Measurements from ENCODE around the gene DHRS4L2. TPM values are rescaled to one million over a fixed set of nuclear protein-coding genes. Genes with fewer than 3 reads are reported as not detected.

Gene DHRS4L2
- total and polyA plus RNA-seq, 2 donors (not counting 3 experiments of a cell fraction or from before 2014, with no cell fraction given): 18.2 to 18.5 TPM

GRCh38 chr14:24053548-24054323 is 65.0 kb downstream of the DHRS4L2 start:
- dilution Hi-C loops (cut with MboI; ENCODE audit: extremely low pct_ligation_motif_present, low sequenced_read_pairs) (no loop called here), intact Hi-C loops (cut with micrococcal nuclease) (no loop called here)
- no peak overlapping the region for H2AFZ ChIP-seq (ENCODE audit: low read depth, low read length)
- H3K4me2 ChIP-seq (ENCODE audit: insufficient read depth, low read length): no peak overlapping the region
- H3K79me2 ChIP-seq (ENCODE audit: control insufficient read depth, insufficient read depth, low read length): no peaks in the 10 kb centered on the region
- no peaks in the 10 kb centered on the region for H3K9me1 ChIP-seq (replicated peaks; ENCODE audit: control insufficient read depth, extremely low read depth, insufficient read depth, low read length)
- ChIA-PET CTCF (interaction anchor here (0.7 to 9.5 kb wide), 8 partner anchors 8 to 108 kb away, joined by 3 to 420 read pairs (median 3); partner anchors contain the start of genes DCAF11, IRF9, NRL and PCK2), POLR2A (interaction anchor here (0.6 kb wide), 1 partner anchor 273 kb away, joined by 5 read pairs; no protein-coding TSS in a partner anchor)
- H4K20me1 ChIP-seq (replicated peaks; ENCODE audit: control insufficient read depth, extremely low read depth, insufficient read depth, low read length): no peaks in the 10 kb centered on the region
- H3K9ac ChIP-seq (replicated peaks; ENCODE audit: extremely low read depth, insufficient read depth, low read length): no peak overlapping the region
- H3K36me3 ChIP-seq (ENCODE audit: control insufficient read depth in 2 of 2, extremely low read depth in 1 of 2, insufficient read depth in 2 of 2, low read length in 2 of 2): no peaks in the 10 kb centered on the region
- H3K4me1 ChIP-seq (ENCODE audit: control insufficient read depth, extremely low read depth, insufficient read depth, low read length): peaks cover 12% of the 10 kb centered on the region
- TF ChIP-seq POLR2AphosphoS5 (IDR thresholded peaks at IDR 0.05; ENCODE audit: insufficient read depth, low read depth, low read length) (no peak), POLR2A (IDR thresholded peaks at IDR 0.05; ENCODE audit: low read depth, low read length) (no peak), CTCF (IDR thresholded peaks at IDR 0.05; ENCODE audit: extremely low read depth in 1 of 2, insufficient read depth in 1 of 2, low read depth in 1 of 2, low read length in 2 of 2) (no peak), JUN (IDR thresholded peaks at IDR 0.05; ENCODE audit: borderline replicate concordance, insufficient read depth, insufficient read length, low read depth) (no peak), GATA2 (IDR thresholded peaks at IDR 0.05; ENCODE audit: insufficient read depth, insufficient read length, low read depth, low read length) (no peak)
- no peak for FAIRE-seq
- peaks cover 5 to 13% of the 10 kb centered on the region in 2 experiments for H3K27me3 ChIP-seq (ENCODE audit: control insufficient read depth in 2 of 2, insufficient read depth in 2 of 2, low read length in 2 of 2)
- no peak overlapping the region for H3K4me3 ChIP-seq (replicated peaks in 1 of 3; ENCODE audit: insufficient read depth in 1 of 3, low read depth in 1 of 3, low read length in 3 of 3)
- no peaks in the 10 kb centered on the region for H3K9me3 ChIP-seq (replicated peaks; ENCODE audit: control insufficient read depth, insufficient read depth, low read length)
- no peak for DNase-seq (ENCODE audit: low read depth, low spot score)
- BruUV-seq (replicated peaks): no TSS peak
- no peak overlapping the region for H3K27ac ChIP-seq (ENCODE audit: insufficient read depth, low read depth, low read length)
